Measurements from ENCODE around the gene GYPC.

GYPC gene

GRCh38 chr2:126649101-126649500 lies 6.9 kb upstream of the GYPC start:
- no peak overlapping the region for H3K27ac ChIP-seq (ENCODE audit: low read depth in 2 of 2, low read length in 2 of 2)
- H3K4me3 ChIP-seq (ENCODE audit: low read length in 2 of 2) = no peak overlapping the region
- no peaks in the 10 kb centered on the region for H3K27me3 ChIP-seq (ENCODE audit: control insufficient read depth in 2 of 2, insufficient read depth in 2 of 2, low read length in 2 of 2)
- H3K9me3 ChIP-seq (ENCODE audit: control insufficient read depth in 2 of 2, low read length in 2 of 2) = no peaks in the 10 kb centered on the region
- H3K9ac ChIP-seq (ENCODE audit: low read depth in 1 of 2, low read length in 2 of 2) = no peak overlapping the region
- H3K4me1 ChIP-seq (ENCODE audit: control insufficient read depth in 2 of 2, insufficient read depth in 2 of 2, low read length in 2 of 2) = no peaks in the 10 kb centered on the region
- no peaks in the 10 kb centered on the region for H3K36me3 ChIP-seq (ENCODE audit: control insufficient read depth in 2 of 2, insufficient read depth in 2 of 2, low read length in 2 of 2)

DNA sequence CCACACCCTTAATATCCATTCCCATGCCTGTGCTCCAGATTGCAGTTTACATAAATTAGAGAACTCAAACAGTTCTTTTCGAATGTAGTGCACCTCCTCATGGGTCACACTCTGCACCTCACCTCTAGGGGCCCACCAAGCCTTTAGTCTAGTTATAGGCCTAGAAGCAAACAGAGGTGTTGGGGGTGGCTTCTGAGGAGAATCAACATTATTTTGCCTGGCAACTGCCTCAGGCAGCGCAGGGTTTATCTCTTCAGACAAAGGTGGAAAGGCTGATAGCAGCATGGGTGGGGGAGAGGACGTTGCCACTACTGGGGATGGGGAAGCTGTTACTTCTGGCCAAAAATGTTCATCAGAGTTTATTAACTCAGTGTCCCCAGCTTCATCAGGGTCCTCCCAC lies 5.0 kb upstream of the GYPC start:
- Histone ChIP-seq H3K27ac (ENCODE audit: low read depth in 2 of 2, low read length in 2 of 2) (no peak overlapping the region), H3K9me3 (ENCODE audit: control insufficient read depth in 2 of 2, low read length in 2 of 2) (no peaks in the 10 kb centered on the region), H3K4me3 (ENCODE audit: low read length in 2 of 2) (no peak overlapping the region), H3K9ac (ENCODE audit: low read depth in 1 of 2, low read length in 2 of 2) (no peak overlapping the region), H3K36me3 (ENCODE audit: control insufficient read depth in 2 of 2, insufficient read depth in 2 of 2, low read length in 2 of 2) (no peaks in the 10 kb centered on the region), H3K4me1 (ENCODE audit: control insufficient read depth in 2 of 2, insufficient read depth in 2 of 2, low read length in 2 of 2) (peaks cover 0 to 9% of the 10 kb centered on the region in 2 donors), H3K27me3 (ENCODE audit: control insufficient read depth in 2 of 2, insufficient read depth in 2 of 2, low read length in 2 of 2) (no peaks in the 10 kb centered on the region)

DNA sequence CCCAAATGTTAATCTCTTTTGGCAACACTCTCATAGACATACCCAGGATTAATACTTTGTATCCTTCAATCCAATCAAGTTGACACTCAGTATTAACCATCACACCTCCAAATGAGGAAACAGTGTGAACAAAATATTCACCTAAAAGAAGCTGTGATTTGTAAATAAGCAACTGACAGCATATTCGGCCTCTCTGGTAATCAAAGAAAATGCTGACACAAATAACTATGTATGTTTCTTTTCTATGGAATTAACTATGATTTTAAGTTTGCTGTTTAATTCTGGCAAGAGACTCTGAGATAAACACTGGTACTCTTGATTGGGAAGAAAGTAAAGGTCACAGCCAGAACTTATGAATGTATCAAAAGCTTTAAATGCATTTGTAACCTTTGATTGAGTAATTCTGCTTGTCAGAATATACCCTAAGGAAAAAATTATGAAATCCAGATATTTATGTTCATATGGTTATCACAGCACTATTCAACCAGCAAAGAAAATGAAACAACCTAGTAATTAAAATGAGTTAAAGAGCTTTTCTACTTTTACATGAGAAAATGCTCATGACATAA lies 3.6 kb upstream of the GYPC start:
- no peaks in the 10 kb centered on the region for H3K36me3 ChIP-seq (ENCODE audit: control insufficient read depth in 2 of 2, insufficient read depth in 2 of 2, low read length in 2 of 2)

GRCh38 chr2:126653109-126653508 lies 2.8 kb upstream of the GYPC start:
- Histone ChIP-seq H3K9me3 (ENCODE audit: control insufficient read depth in 2 of 2, low read length in 2 of 2) (no peaks in the 10 kb centered on the region), H3K27ac (ENCODE audit: low read depth in 2 of 2, low read length in 2 of 2) (no peak overlapping the region), H3K27me3 (ENCODE audit: control insufficient read depth in 2 of 2, insufficient read depth in 2 of 2, low read length in 2 of 2) (no peaks in the 10 kb centered on the region), H3K4me1 (ENCODE audit: control insufficient read depth in 2 of 2, insufficient read depth in 2 of 2, low read length in 2 of 2) (peaks cover 10 to 12% of the 10 kb centered on the region in 2 donors), H3K4me3 (ENCODE audit: low read length in 2 of 2) (no peak overlapping the region), H3K9ac (ENCODE audit: low read depth in 1 of 2, low read length in 2 of 2) (no peak overlapping the region), H3K36me3 (ENCODE audit: control insufficient read depth in 2 of 2, insufficient read depth in 2 of 2, low read length in 2 of 2) (no peaks in the 10 kb centered on the region)

More for the DNA sequence above, 3.6 kb upstream of the GYPC start:
- Histone ChIP-seq H3K9me3 (ENCODE audit: control insufficient read depth in 2 of 2, low read length in 2 of 2) (no peaks in the 10 kb centered on the region), H3K27ac (ENCODE audit: low read depth in 2 of 2, low read length in 2 of 2) (no peak overlapping the region), H3K27me3 (ENCODE audit: control insufficient read depth in 2 of 2, insufficient read depth in 2 of 2, low read length in 2 of 2) (no peaks in the 10 kb centered on the region), H3K9ac (ENCODE audit: low read depth in 1 of 2, low read length in 2 of 2) (no peak overlapping the region), H3K4me3 (ENCODE audit: low read length in 2 of 2) (no peak overlapping the region), H3K4me1 (ENCODE audit: control insufficient read depth in 2 of 2, insufficient read depth in 2 of 2, low read length in 2 of 2) (peaks cover 4 to 9% of the 10 kb centered on the region in 2 donors)

- H3K27ac ChIP-seq (ENCODE audit: low read depth in 2 of 2, low read length in 2 of 2) = no peak overlapping the region
- no peaks in the 10 kb centered on the region for H3K27me3 ChIP-seq (ENCODE audit: control insufficient read depth in 2 of 2, insufficient read depth in 2 of 2, low read length in 2 of 2)
- no peak overlapping the region for H3K4me3 ChIP-seq (ENCODE audit: low read length in 2 of 2)
- H3K36me3 ChIP-seq (ENCODE audit: control insufficient read depth in 2 of 2, insufficient read depth in 2 of 2, low read length in 2 of 2) = no peaks in the 10 kb centered on the region
- H3K9me3 ChIP-seq (ENCODE audit: control insufficient read depth in 2 of 2, low read length in 2 of 2) = no peaks in the 10 kb centered on the region
- H3K9ac ChIP-seq (ENCODE audit: low read depth in 1 of 2, low read length in 2 of 2) = no peak overlapping the region
- peaks cover 13 to 14% of the 10 kb centered on the region in 2 donors for H3K4me1 ChIP-seq (ENCODE audit: control insufficient read depth in 2 of 2, insufficient read depth in 2 of 2, low read length in 2 of 2)
These were observed 2.2 kb upstream of the GYPC start for GRCh38 chr2:126653761-126654160.

GRCh38 chr2:126655051-126655450 lies 907 bp upstream of the GYPC start:
- H3K9ac ChIP-seq (ENCODE audit: low read depth in 1 of 2, low read length in 2 of 2) = no peak overlapping the region
- H3K4me1 ChIP-seq (ENCODE audit: control insufficient read depth in 2 of 2, insufficient read depth in 2 of 2, low read length in 2 of 2) = peaks cover 13 to 14% of the 10 kb centered on the region in 2 donors
- H3K36me3 ChIP-seq (ENCODE audit: control insufficient read depth in 2 of 2, insufficient read depth in 2 of 2, low read length in 2 of 2) = no peaks in the 10 kb centered on the region
- H3K4me3 ChIP-seq (ENCODE audit: low read length in 2 of 2) = no peak overlapping the region
- no peaks in the 10 kb centered on the region for H3K27me3 ChIP-seq (ENCODE audit: control insufficient read depth in 2 of 2, insufficient read depth in 2 of 2, low read length in 2 of 2)
- H3K27ac ChIP-seq (ENCODE audit: low read depth in 2 of 2, low read length in 2 of 2) = peak overlapping the region; percentile 81 to 91
- H3K9me3 ChIP-seq (ENCODE audit: control insufficient read depth in 2 of 2, low read length in 2 of 2) = no peaks in the 10 kb centered on the region

DNA sequence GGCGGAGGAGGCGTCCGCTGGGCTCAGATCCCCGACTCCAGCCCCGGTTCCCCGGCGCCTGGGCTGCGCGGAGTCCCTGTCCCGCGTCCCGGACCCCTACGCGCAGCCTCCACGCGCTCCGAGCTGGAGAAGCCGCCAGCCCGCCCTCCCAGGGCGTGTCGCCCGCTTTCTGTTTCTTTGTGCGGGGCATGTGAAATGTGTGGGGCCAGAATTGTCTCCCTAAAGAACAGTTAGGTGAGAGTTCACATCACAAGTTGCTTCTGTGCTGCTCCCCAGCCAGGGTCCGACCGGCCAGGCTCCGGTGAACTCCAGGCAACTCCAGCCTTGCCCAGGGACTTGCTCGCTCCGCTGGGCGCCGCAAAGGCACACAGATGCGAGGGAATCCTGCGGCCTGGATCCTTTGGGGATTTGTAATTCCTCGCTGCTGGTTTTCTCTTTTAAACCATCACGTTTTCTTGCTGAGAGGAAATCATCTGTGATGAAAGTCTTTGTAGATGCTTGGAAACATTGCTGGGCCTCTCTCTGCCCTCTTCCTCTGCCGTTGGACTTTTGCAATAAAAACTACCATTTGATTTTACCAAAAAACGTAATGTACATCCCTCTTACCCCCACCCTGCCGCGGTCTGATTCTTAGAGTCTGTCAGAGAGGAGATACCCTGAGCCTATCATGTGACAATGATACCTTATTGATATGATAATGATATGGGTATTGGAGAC lies 631 bp downstream of the GYPC start:
- Histone ChIP-seq H3K4me1 (ENCODE audit: control insufficient read depth in 2 of 2, insufficient read depth in 2 of 2, low read length in 2 of 2) (peaks cover 13 to 14% of the 10 kb centered on the region in 2 donors), H3K27me3 (ENCODE audit: control insufficient read depth in 2 of 2, insufficient read depth in 2 of 2, low read length in 2 of 2) (no peaks in the 10 kb centered on the region), H3K27ac (ENCODE audit: low read depth in 2 of 2, low read length in 2 of 2) (peak overlapping the region; percentile 81 to 91), H3K9me3 (ENCODE audit: control insufficient read depth in 2 of 2, low read length in 2 of 2) (no peaks in the 10 kb centered on the region), H3K9ac (ENCODE audit: low read depth in 1 of 2, low read length in 2 of 2) (peak overlapping the region; percentile 61 to 78), H3K36me3 (ENCODE audit: control insufficient read depth in 2 of 2, insufficient read depth in 2 of 2, low read length in 2 of 2) (no peaks in the 10 kb centered on the region), H3K4me3 (ENCODE audit: low read length in 2 of 2) (peak overlapping the region; percentile 66 to 79)

- H3K4me3 ChIP-seq (ENCODE audit: low read length in 2 of 2) = peak overlapping the region; percentile 66 to 79
- peaks cover 13 to 14% of the 10 kb centered on the region in 2 donors for H3K4me1 ChIP-seq (ENCODE audit: control insufficient read depth in 2 of 2, insufficient read depth in 2 of 2, low read length in 2 of 2)
- H3K36me3 ChIP-seq (ENCODE audit: control insufficient read depth in 2 of 2, insufficient read depth in 2 of 2, low read length in 2 of 2) = no peaks in the 10 kb centered on the region
- H3K9ac ChIP-seq (ENCODE audit: low read depth in 1 of 2, low read length in 2 of 2) = peak overlapping the region; percentile 61 to 78
- no peaks in the 10 kb centered on the region for H3K27me3 ChIP-seq (ENCODE audit: control insufficient read depth in 2 of 2, insufficient read depth in 2 of 2, low read length in 2 of 2)
- no peaks in the 10 kb centered on the region for H3K9me3 ChIP-seq (ENCODE audit: control insufficient read depth in 2 of 2, low read length in 2 of 2)
- peak overlapping the region; percentile 81 to 91 for H3K27ac ChIP-seq (ENCODE audit: low read depth in 2 of 2, low read length in 2 of 2)
These were observed 1.2 kb downstream of the GYPC start for GRCh38 chr2:126657148-126657635.

GRCh38 chr2:126657636-126658318 lies 1.8 kb downstream of the GYPC start:
- H3K9ac ChIP-seq (ENCODE audit: low read depth in 1 of 2, low read length in 2 of 2) = peak overlapping the region; percentile 40 to 68
- H3K4me3 ChIP-seq (ENCODE audit: low read length in 2 of 2) = peak overlapping the region; percentile 66 to 79
- no peaks in the 10 kb centered on the region for H3K36me3 ChIP-seq (ENCODE audit: control insufficient read depth in 2 of 2, insufficient read depth in 2 of 2, low read length in 2 of 2)
- H3K27ac ChIP-seq (ENCODE audit: low read depth in 2 of 2, low read length in 2 of 2) = peak overlapping the region; percentile 81 to 91
- H3K9me3 ChIP-seq (ENCODE audit: control insufficient read depth in 2 of 2, low read length in 2 of 2) = no peaks in the 10 kb centered on the region
- no peaks in the 10 kb centered on the region for H3K27me3 ChIP-seq (ENCODE audit: control insufficient read depth in 2 of 2, insufficient read depth in 2 of 2, low read length in 2 of 2)
- peaks cover 13 to 14% of the 10 kb centered on the region in 2 donors for H3K4me1 ChIP-seq (ENCODE audit: control insufficient read depth in 2 of 2, insufficient read depth in 2 of 2, low read length in 2 of 2)

GRCh38 chr2:126658319-126658904 lies 2.5 kb downstream of the GYPC start:
- Histone ChIP-seq H3K4me1 (ENCODE audit: control insufficient read depth in 2 of 2, insufficient read depth in 2 of 2, low read length in 2 of 2) (peaks cover 13 to 16% of the 10 kb centered on the region in 2 donors), H3K9ac (ENCODE audit: low read depth in 1 of 2, low read length in 2 of 2) (peak overlapping the region; percentile 40 to 68), H3K27me3 (ENCODE audit: control insufficient read depth in 2 of 2, insufficient read depth in 2 of 2, low read length in 2 of 2) (no peaks in the 10 kb centered on the region), H3K4me3 (ENCODE audit: low read length in 2 of 2) (peak overlapping the region in 1 of 2 donors; percentile 79), H3K9me3 (ENCODE audit: control insufficient read depth in 2 of 2, low read length in 2 of 2) (no peaks in the 10 kb centered on the region), H3K27ac (ENCODE audit: low read depth in 2 of 2, low read length in 2 of 2) (peak overlapping the region; percentile 81 to 91), H3K36me3 (ENCODE audit: control insufficient read depth in 2 of 2, insufficient read depth in 2 of 2, low read length in 2 of 2) (no peaks in the 10 kb centered on the region)

All from mucosa of rectum (tissue), 2 donors.